GM15510 (cell line): ENCODE data around the gene LDOC1.

Source experiments
- POLR2A ChIP-seq: IDR thresholded peaks from 3 replicates; pipeline ENCODE4 v1.6.1; 2011; ENCODE audit warnings: borderline replicate concordance; ENCODE audit not compliant: insufficient read length; ENCODE audit errors: extremely low read depth

The LDOC1 gene

DNA sequence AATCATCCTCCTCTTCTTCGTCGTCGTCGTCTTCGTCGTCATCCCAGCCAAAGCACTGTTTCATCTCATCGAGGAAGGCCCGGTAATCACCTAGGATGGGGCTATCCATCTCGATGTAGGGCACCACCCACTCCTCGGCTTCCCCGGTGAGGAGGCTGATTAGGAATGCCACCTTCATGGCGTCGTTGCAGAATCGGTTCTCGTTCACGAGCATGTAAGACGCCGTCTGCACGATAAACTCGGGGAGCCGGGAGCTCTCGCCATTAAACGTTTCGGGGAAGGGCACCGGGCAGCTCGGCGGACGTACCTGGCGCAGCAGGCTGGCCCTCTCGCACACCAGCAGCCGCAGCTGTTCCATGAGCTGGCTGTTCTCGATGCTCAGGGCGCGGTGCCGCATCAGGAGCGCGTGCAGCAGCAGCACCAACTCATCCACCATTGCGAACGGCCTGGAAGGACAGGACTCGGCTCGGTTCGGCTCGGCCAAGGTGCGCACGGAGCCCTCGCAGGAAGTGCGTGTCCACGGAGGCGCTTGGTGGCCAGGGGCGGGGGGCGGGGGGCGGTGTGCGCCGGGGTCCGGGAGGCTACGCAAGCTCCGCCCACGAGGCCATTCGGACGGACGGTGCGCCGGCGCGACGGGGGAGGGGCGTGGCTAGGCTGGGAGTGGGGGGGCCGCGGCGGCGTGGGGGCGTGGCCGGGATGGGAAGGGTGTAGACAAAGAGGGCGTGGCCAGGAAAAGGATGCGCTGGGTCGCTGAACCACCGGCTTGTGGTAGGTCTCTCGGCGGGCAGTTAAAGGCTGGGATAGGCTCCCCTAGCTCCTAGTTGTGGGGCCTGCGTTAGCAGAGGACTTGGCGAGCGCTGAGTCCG is at the start of gene LDOC1:
Gene LDOC1, minus strand, starts transcription at position 544 of the 866 bp plus-strand sequence. Its CDS starts 108 bp downstream, at position 436.
- no peak for TF ChIP-seq POLR2A

DNA sequence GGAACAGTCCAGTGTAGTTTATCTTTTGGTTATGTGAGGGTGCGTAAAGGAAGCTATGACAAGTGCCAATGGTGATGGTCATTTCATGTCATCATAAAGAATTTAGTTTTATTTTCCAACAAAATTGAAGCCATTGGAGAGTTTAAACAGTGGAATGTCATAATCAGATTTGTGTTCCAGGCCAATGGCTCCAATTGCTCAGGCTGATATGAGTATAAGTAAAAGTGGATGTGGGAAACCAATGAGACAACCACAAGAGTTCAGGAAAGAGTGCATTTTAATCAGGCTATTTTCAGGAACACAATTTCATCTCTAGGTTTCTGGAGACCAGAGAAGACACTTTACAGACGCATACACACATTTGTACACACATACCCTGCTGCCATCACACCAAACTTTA is 44.7 kb upstream of the LDOC1 start:
- no peak for TF ChIP-seq POLR2A

- no peak for TF ChIP-seq POLR2A
These were observed 43.5 kb upstream of the LDOC1 start for GRCh38 chrX:141220342-141221008.

- TF ChIP-seq POLR2A: no peak
These were observed 37.3 kb upstream of the LDOC1 start for GRCh38 chrX:141214196-141214595.

GRCh38 chrX:141201962-141202361 is 25.0 kb upstream of the LDOC1 start:
- no peak for TF ChIP-seq POLR2A

DNA sequence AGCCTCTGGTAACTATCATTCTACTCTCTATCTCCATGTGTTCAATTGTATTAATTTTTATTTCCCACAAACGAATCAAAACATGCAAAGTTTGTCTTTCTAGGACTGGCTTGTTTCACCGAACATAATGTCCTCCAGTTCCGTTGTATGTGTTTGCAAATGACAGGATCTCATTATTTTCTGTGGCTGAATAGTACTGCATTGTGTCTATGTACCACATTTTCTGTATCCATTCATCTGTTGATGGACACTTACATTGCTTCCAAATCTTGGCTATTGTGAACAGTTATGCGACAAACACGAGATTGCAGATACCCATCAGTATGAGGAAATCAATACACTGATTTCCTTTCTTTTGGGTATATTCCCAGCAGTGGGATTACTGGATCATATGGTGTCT is 8.4 kb upstream of the LDOC1 start:
- no peak for TF ChIP-seq POLR2A

DNA sequence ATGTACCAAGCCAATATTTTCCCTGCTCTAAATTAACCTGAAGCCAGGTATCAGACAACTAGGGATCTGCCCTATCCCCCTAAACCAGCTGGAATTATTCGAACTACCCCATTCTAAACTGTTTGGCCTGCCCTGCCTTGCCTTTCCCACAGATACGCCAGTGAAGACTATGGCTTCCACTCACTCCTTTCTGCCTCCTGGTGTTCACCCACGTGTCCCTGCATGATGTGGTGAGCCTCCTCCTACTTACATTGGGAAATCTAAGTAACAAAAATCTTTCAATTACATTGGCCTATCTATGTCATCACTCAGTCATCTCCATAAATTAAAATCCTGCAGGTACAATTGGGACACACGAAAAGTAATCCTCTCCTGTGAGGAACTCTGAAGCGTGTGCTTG is 6.1 kb upstream of the LDOC1 start:
- no peak for TF ChIP-seq POLR2A

DNA sequence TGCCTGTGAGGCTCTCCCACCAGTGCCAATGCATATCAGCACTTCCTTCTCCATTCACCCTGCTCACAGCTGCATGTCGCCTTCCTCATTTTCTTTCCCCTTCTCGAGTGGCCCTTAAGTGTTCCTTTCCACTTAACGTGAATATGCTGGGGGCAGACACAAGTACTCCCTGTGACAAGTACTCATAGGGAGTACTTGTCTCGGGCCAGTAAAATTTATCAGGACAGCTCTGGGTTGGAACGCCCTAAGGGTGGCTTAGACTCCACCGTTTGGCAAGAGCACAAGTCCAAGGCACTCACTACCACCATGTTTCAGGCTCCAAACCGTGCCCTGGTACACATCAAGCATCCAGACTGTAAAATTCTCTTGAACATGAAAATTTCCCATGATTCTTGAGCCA is 3.9 kb upstream of the LDOC1 start:
- no peak for TF ChIP-seq POLR2A

GRCh38 chrX:141175786-141176185 is 1.1 kb downstream of the LDOC1 start:
- TF ChIP-seq POLR2A: no peak

- no peak for TF ChIP-seq POLR2A
These were observed 12.5 kb downstream of the LDOC1 start for GRCh38 chrX:141164406-141164805.

GRCh38 chrX:141158084-141158483 is 18.8 kb downstream of the LDOC1 start:
- no peak for TF ChIP-seq POLR2A

DNA sequence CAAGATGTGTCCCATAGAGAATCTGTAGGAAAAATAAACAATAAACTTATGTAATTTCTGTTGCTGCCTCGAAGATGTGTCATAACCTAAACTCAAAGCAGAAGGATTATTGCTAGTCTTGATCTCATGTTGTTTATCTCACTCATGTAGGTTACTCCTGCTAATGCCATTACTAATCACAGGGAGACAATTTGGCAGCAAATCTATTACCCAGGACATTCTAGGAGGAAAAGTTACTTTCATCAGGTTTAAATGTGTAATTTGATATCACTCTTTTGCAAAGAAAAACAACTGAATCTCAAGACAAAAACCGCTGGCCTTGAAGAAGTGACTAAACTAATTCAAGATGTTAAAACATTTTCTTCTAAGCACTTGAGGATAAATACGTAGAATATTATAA is 34.0 kb downstream of the LDOC1 start:
- no peak for TF ChIP-seq POLR2A

GRCh38 chrX:141133272-141133671 is 43.7 kb downstream of the LDOC1 start:
- TF ChIP-seq POLR2A: no peak

GRCh38 chrX:141127146-141127545 is 49.8 kb downstream of the LDOC1 start:
- no peak for TF ChIP-seq POLR2A
